Prostate gland (tissue), 2 donors: ENCODE data around the gene MRPL9.

Source experiments
- POLR2A ChIP-seq: fragments of 450-650 bp; IDR thresholded peaks from one replicate; pipeline ENCODE4 v1.6.1; 2016; ENCODE audit warnings: antibody characterized with exemption, mild to moderate bottlenecking
- POLR2AphosphoS5 ChIP-seq: sonication (generic); formaldehyde crosslinking; IDR thresholded peaks from one replicate; pipeline ENCODE4 v1.6.1; 2017; ENCODE audit warnings: antibody characterized with exemption
- TF ChIP-seq, protein P1 (sequence below), 4 experiments: fragments of 200-600 bp in 2 of 4; fragments of 450-650 bp in 2 of 4; sonication (generic) in 2 of 4; IDR thresholded peaks; 1 replicate in 3 of 4; 2 replicates in 1 of 4; pipeline ENCODE4 v1.5.1; 2016 to 2019; ENCODE audit warnings: antibody characterized with exemption in 4 of 4, mild to moderate bottlenecking in 2 of 4, moderate library complexity in 2 of 4

DNA sequence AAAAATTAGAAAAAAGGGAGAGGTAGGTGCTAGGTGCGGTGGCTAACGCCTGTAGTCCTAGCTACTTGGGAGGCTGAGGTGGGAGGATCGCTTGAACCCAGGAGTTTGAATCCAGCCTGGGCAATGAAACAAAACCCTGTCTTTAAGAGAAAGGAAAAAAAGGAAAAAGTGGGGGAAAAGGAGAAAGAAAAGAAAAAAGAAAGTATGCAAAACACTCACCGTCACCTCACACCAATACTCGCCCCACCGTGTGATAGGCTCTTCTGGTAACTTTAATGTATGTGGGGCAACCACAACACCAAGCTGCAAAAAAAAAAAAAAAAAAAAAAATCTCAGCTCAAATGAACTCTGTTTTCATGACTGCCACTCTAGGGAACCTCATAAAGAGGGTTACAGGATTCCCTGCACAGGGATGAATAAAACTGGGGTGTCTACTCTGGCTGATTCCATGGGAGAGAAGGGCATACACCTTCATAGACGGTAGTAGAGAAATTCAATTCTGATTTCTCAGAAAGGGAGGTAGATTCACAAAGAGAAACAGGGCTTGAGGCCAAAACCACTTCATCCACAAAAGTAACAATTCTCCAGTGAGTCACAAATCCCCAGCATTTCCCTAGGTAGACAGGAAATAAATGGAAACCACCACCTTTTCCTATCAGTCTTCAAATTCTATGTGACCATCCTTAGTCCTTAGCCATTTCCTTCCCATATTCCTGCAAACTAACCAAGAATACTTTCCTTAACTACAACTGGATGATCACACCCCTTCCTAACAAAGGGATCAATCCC, 2.5 kb downstream of the MRPL9 start:
- TF ChIP-seq, protein P1, sequence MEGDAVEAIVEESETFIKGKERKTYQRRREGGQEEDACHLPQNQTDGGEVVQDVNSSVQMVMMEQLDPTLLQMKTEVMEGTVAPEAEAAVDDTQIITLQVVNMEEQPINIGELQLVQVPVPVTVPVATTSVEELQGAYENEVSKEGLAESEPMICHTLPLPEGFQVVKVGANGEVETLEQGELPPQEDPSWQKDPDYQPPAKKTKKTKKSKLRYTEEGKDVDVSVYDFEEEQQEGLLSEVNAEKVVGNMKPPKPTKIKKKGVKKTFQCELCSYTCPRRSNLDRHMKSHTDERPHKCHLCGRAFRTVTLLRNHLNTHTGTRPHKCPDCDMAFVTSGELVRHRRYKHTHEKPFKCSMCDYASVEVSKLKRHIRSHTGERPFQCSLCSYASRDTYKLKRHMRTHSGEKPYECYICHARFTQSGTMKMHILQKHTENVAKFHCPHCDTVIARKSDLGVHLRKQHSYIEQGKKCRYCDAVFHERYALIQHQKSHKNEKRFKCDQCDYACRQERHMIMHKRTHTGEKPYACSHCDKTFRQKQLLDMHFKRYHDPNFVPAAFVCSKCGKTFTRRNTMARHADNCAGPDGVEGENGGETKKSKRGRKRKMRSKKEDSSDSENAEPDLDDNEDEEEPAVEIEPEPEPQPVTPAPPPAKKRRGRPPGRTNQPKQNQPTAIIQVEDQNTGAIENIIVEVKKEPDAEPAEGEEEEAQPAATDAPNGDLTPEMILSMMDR (IDR thresholded peaks at IDR 0.05): no peak
- TF ChIP-seq POLR2AphosphoS5: no peak
- TF ChIP-seq POLR2A: no peak
